Neural progenitor cell (in vitro differentiated cells): Measurements from ENCODE around the gene GALNTL6. TPM values are rescaled to one million over a fixed set of nuclear protein-coding genes. Genes with fewer than 3 reads are reported as not detected.

Source experiments
- DNase-seq: peaks from one replicate; pipeline ENCODE4 v3.0.0-alpha.2; 2016; ENCODE audit warnings: low spot score
- H2AFZ ChIP-seq: fragments of 200-600 bp; sonication (generic); replicated peaks from 2 replicates; pipeline ENCODE4 v1.6.1; 2016; ENCODE audit warnings: antibody characterized with exemption
- H3F3A ChIP-seq: fragments of 200-600 bp; sonication (generic); 2 replicates; pipeline ENCODE4 v1.6.1; 2016; ENCODE audit warnings: antibody characterized with exemption, low read depth
- H3K27ac ChIP-seq: fragments of 200-600 bp; sonication (generic); 2 replicates; pipeline ENCODE4 v1.5.1; 2016; ENCODE audit warnings: mild to moderate bottlenecking
- H3K27me3 ChIP-seq: fragments of 200-600 bp; sonication (generic); 2 replicates; pipeline ENCODE4 v1.6.1; 2016; ENCODE audit warnings: mild to moderate bottlenecking, moderate library complexity
- H3K36me3 ChIP-seq: fragments of 200-600 bp; sonication (generic); 2 replicates; pipeline ENCODE4 v1.5.1; 2016
- H3K4me1 ChIP-seq: fragments of 200-600 bp; sonication (generic); 2 replicates; pipeline ENCODE4 v1.6.1; 2016; ENCODE audit warnings: mixed run types
- H3K4me2 ChIP-seq: fragments of 200-600 bp; sonication (generic); 2 replicates; pipeline ENCODE4 v1.6.1; 2016
- H3K4me3 ChIP-seq: fragments of 200-600 bp; sonication (generic); 2 replicates; pipeline ENCODE4 v1.5.1; 2016
- H3K79me2 ChIP-seq: fragments of 200-600 bp; sonication (generic); 2 replicates; pipeline ENCODE4 v1.6.1; 2016; ENCODE audit warnings: low read depth
- H3K9ac ChIP-seq: fragments of 200-600 bp; sonication (generic); 2 replicates; pipeline ENCODE4 v1.6.1; 2016
- H3K9me3 ChIP-seq: fragments of 200-600 bp; sonication (generic); 2 replicates; pipeline ENCODE4 v1.5.1; 2016; ENCODE audit warnings: low read depth
- H4K20me1 ChIP-seq: fragments of 200-600 bp; sonication (generic); 2 replicates; pipeline ENCODE4 v1.6.1; 2016; ENCODE audit warnings: low read depth
- H3K27ac Mint-ChIP-seq: 3 replicates; pipeline ENCODE4 v1.8.0; 2021; ENCODE audit warnings: mixed read lengths
- H3K27me3 Mint-ChIP-seq: 2 replicates; pipeline ENCODE4 v1.8.0; 2022; ENCODE audit warnings: low read depth, mild to moderate bottlenecking, inconsistent platforms, moderate library complexity, mixed read lengths; ENCODE audit not compliant: insufficient read depth
- H3K36me3 Mint-ChIP-seq: 3 replicates; pipeline ENCODE4 v1.8.0; 2021; ENCODE audit warnings: mixed read lengths
- H3K4me1 Mint-ChIP-seq: 3 replicates; pipeline ENCODE4 v1.8.0; 2021; ENCODE audit warnings: mixed read lengths
- H3K4me3 Mint-ChIP-seq: 3 replicates; pipeline ENCODE4 v1.8.0; 2021; ENCODE audit warnings: mild to moderate bottlenecking, moderate library complexity, mixed read lengths
- H3K9me3 Mint-ChIP-seq: 3 replicates; pipeline ENCODE4 v1.8.0; 2020; ENCODE audit warnings: mixed read lengths
- EZH2 ChIP-seq: fragments of 200-600 bp; sonication (generic); IDR thresholded peaks from 2 replicates; pipeline ENCODE4 v1.6.1; 2017; ENCODE audit warnings: antibody characterized with exemption, mild to moderate bottlenecking, moderate library complexity
- EZH2phosphoT487 ChIP-seq: fragments of 200-600 bp; sonication (generic); IDR thresholded peaks from 2 replicates; pipeline ENCODE4 v1.6.1; 2017; ENCODE audit warnings: antibody characterized with exemption
- total RNA-seq: library from RNA; depleted of rRNA; stranded (reverse); fragments of >200 nt; gene quantifications from 2 replicates; pipeline ENCODE4 v1.2.3, GENCODE V29; 2015; ENCODE audit warnings: low replicate concordance
- TF ChIP-seq, protein P1 (sequence below): fragments of 200-600 bp; sonication (generic); IDR thresholded peaks from 2 replicates; pipeline ENCODE4 v1.5.1; 2017; ENCODE audit warnings: antibody characterized with exemption, mild to moderate bottlenecking

GALNTL6 gene
- total RNA-seq, 1 donor from 2014 or later = 0.15 TPM

DNA sequence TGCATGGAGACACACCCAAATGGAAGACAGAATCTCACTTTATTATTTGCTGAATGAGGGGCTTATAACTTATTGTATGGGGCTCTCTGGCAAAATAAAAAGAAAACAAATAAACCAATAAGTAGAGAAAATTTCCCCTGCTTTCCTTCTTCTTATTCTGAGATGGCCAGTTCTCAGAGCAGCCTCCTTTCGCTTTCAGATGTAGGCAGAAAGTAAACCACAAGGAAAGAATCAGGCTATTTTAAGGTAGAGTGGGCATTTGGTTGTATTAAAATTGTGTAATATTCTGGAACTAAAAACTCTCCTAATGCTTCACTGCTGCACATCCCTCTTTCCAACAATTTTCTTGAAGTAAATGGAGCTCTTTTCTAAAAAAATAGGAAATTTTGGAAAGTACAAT is 241.8 kb downstream of the GALNTL6 start:
- Mint-ChIP-seq H3K4me1 (peaks cover 3% of the 10 kb centered on the region), H3K9me3 (no peaks in the 10 kb centered on the region), H3K27ac (no peak overlapping the region), H3K27me3 (peaks cover 2% of the 10 kb centered on the region), H3K36me3 (no peaks in the 10 kb centered on the region), H3K4me3 (no peak overlapping the region)
- no peaks in the 10 kb centered on the region for H4K20me1 ChIP-seq
- TF ChIP-seq, protein P1, sequence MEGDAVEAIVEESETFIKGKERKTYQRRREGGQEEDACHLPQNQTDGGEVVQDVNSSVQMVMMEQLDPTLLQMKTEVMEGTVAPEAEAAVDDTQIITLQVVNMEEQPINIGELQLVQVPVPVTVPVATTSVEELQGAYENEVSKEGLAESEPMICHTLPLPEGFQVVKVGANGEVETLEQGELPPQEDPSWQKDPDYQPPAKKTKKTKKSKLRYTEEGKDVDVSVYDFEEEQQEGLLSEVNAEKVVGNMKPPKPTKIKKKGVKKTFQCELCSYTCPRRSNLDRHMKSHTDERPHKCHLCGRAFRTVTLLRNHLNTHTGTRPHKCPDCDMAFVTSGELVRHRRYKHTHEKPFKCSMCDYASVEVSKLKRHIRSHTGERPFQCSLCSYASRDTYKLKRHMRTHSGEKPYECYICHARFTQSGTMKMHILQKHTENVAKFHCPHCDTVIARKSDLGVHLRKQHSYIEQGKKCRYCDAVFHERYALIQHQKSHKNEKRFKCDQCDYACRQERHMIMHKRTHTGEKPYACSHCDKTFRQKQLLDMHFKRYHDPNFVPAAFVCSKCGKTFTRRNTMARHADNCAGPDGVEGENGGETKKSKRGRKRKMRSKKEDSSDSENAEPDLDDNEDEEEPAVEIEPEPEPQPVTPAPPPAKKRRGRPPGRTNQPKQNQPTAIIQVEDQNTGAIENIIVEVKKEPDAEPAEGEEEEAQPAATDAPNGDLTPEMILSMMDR = no peak
- TF ChIP-seq EZH2phosphoT487 = no peak
- no peak for TF ChIP-seq EZH2
- H3K9ac ChIP-seq = no peak overlapping the region
- no peaks in the 10 kb centered on the region for H3K9me3 ChIP-seq
- no peaks in the 10 kb centered on the region for H3K79me2 ChIP-seq
- no peaks in the 10 kb centered on the region for H3K27me3 ChIP-seq
- peaks cover 6% of the 10 kb centered on the region for H3K4me1 ChIP-seq
- DNase-seq = no peak
- no peak overlapping the region for H3K4me3 ChIP-seq
- no peak overlapping the region for H3K4me2 ChIP-seq
- no peak overlapping the region for H2AFZ ChIP-seq
- H3F3A ChIP-seq = no peaks in the 10 kb centered on the region
- no peak overlapping the region for H3K27ac ChIP-seq
- no peaks in the 10 kb centered on the region for H3K36me3 ChIP-seq

DNA sequence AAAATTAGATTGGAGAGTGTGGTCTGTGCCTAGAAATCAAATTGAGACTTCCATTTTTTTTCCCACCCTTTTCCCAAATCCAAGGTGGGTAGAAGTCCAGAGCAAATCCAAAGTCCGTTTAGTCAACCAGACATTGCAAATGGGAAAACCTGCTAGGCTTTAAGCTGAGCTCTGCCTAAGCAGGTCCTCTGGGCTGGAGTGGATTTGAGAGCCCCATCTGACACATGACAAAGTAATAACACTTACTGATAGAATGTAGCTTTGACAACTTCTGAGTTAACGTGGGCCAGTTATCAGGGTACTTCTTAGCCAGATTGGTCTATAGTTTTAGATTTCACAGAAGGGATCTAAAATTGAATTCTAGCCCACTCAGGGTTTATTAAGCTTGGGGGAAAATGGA is 242.3 kb downstream of the GALNTL6 start:
- Histone ChIP-seq H2AFZ (no peak overlapping the region), H3K4me2 (no peak overlapping the region), H3K27me3 (no peaks in the 10 kb centered on the region), H3K4me1 (peaks cover 6% of the 10 kb centered on the region), H3K27ac (no peak overlapping the region), H3K4me3 (no peak overlapping the region), H3K36me3 (no peaks in the 10 kb centered on the region), H3F3A (no peaks in the 10 kb centered on the region), H3K79me2 (no peaks in the 10 kb centered on the region), H3K9me3 (no peaks in the 10 kb centered on the region), H4K20me1 (no peaks in the 10 kb centered on the region), H3K9ac (no peak overlapping the region)
- Mint-ChIP-seq H3K27me3 (no peaks in the 10 kb centered on the region), H3K36me3 (no peaks in the 10 kb centered on the region), H3K4me1 (peaks cover 3% of the 10 kb centered on the region), H3K9me3 (no peaks in the 10 kb centered on the region), H3K4me3 (no peak overlapping the region), H3K27ac (no peak overlapping the region)
- TF ChIP-seq EZH2phosphoT487 (no peak), EZH2 (no peak)
- TF ChIP-seq, protein P1 = no peak
- DNase-seq = no peak

DNA sequence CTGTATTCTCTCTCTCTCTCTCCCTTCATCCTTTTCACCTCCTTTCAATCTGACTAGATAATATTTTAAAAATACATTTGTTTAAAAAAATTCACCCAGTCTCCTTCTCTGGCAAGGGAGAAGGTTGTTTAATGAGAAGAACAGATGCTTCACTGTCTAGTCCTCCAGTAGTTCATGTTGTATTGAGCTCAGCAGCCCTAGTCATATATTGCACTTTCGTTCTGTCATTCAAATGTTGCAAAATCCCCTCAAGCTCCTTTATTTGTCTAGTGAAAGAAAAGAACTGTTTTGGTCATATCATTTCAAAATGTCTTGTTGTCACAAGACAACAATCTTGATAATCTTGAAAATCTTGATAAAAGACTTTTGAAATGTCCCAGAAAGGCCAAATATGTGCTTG is 248.0 kb downstream of the GALNTL6 start:
- H3K4me3 Mint-ChIP-seq = no peak overlapping the region
- TF ChIP-seq EZH2 = no peak
- no peak overlapping the region for H3K4me2 ChIP-seq

DNA sequence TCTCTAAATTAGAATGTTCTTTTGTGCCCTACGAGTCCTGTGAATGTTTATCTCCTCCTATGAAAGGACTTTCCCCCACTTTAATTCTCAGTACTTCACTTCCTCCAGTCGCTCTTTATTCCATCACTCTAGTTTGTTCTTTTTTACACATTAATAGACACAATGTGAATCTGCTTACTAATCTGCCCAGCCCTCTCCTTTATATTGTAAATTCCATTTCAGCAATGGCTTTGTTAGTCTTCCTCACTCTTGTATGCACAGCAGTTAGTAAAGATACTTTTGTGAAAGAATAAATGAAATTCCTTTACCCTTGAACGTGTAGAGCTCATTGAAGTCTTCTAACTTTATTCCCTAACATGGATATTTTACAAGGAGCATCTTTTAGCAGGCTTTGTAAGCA is 255.3 kb downstream of the GALNTL6 start:
- no peak overlapping the region for H3K4me3 Mint-ChIP-seq
- no peaks in the 10 kb centered on the region for H3K36me3 ChIP-seq

More for the DNA sequence above, 248.0 kb downstream of the GALNTL6 start:
- no peaks in the 10 kb centered on the region for H3K27me3 ChIP-seq
- H3K36me3 ChIP-seq = no peaks in the 10 kb centered on the region
- no peaks in the 10 kb centered on the region for H3F3A ChIP-seq
- H3K9ac ChIP-seq = no peak overlapping the region
- no peaks in the 10 kb centered on the region for H3K9me3 ChIP-seq
- no peaks in the 10 kb centered on the region for H3K27me3 Mint-ChIP-seq
- no peaks in the 10 kb centered on the region for H3K36me3 Mint-ChIP-seq
- no peaks in the 10 kb centered on the region for H4K20me1 ChIP-seq
- no peak overlapping the region for H3K4me3 ChIP-seq
- no peak for DNase-seq
- no peaks in the 10 kb centered on the region for H3K79me2 ChIP-seq
- H3K9me3 Mint-ChIP-seq = no peaks in the 10 kb centered on the region
- no peak overlapping the region for H2AFZ ChIP-seq
- H3K27ac Mint-ChIP-seq = no peak overlapping the region
- H3K4me1 Mint-ChIP-seq = no peaks in the 10 kb centered on the region
- no peak overlapping the region for H3K27ac ChIP-seq
- no peaks in the 10 kb centered on the region for H3K4me1 ChIP-seq

More for the DNA sequence above, 255.3 kb downstream of the GALNTL6 start:
- Mint-ChIP-seq H3K9me3 (no peaks in the 10 kb centered on the region), H3K4me1 (peaks cover 6% of the 10 kb centered on the region), H3K27me3 (no peaks in the 10 kb centered on the region), H3K36me3 (no peaks in the 10 kb centered on the region), H3K27ac (no peak overlapping the region)
- H3K9ac ChIP-seq = no peak overlapping the region
- H3K27ac ChIP-seq = no peak overlapping the region
- H3F3A ChIP-seq = peaks cover 5% of the 10 kb centered on the region
- peaks cover 5% of the 10 kb centered on the region for H3K4me1 ChIP-seq
- DNase-seq = no peak
- H3K9me3 ChIP-seq = no peaks in the 10 kb centered on the region
- no peak for TF ChIP-seq EZH2
- TF ChIP-seq EZH2phosphoT487 = no peak
- TF ChIP-seq, protein P1 = no peak
- no peak overlapping the region for H2AFZ ChIP-seq
- H3K4me2 ChIP-seq = no peak overlapping the region
- H3K27me3 ChIP-seq = no peaks in the 10 kb centered on the region
- no peaks in the 10 kb centered on the region for H4K20me1 ChIP-seq
- H3K79me2 ChIP-seq = no peaks in the 10 kb centered on the region
- H3K4me3 ChIP-seq = no peak overlapping the region
